Naive thymus-derived CD4-positive, alpha-beta T cell (primary cell): ENCODE results near the gene ELMO3. TPM values are rescaled to one million over a fixed set of nuclear protein-coding genes. Genes with fewer than 3 reads are reported as not detected.

Experiments used
- ATAC-seq: fragments of 150-1000 bp; cut with Tn5 transposase; 2 replicates; pipeline ENCODE4 v1.10.0; 2021; ENCODE audit warnings: mild to moderate bottlenecking, moderate library complexity
- CTCF ChIA-PET: fragments of 350-600 bp; sonication (Branson Sonifier 250); formaldehyde crosslinking; loops from one replicate; lab custom pipeline; 2021; ENCODE audit warnings: antibody characterized with exemption; lab: Charles Lee
- POLR2A ChIA-PET: fragments of 350-600 bp; sonication (Branson Sonifier 250); formaldehyde crosslinking; loops from one replicate; lab custom pipeline; 2021; ENCODE audit warnings: antibody characterized with exemption, inconsistent platforms; lab: Charles Lee
- DNase-seq, 9 donors: peaks; one replicate each; pipeline versions ENCODE4 v3.0.0 to v3.0.0-alpha.2; 2020 to 2022; ENCODE audit warnings: mixed read lengths in 1 of 9
- H3K27ac ChIP-seq: one replicate; pipeline ENCODE4 v1.7.0; 2013; ENCODE audit warnings: mild to moderate bottlenecking, low read depth, low read length, moderate library complexity
- H3K27me3 ChIP-seq, 2 donors: one replicate each; pipeline ENCODE4 v1.7.0; 2013; ENCODE audit warnings: low read length in 2 of 2, mild to moderate bottlenecking in 2 of 2, moderate library complexity in 2 of 2; ENCODE audit not compliant: control insufficient read depth in 2 of 2, insufficient read depth in 2 of 2
- H3K36me3 ChIP-seq, 3 experiments: 1 replicate in 2 of 3; 2 replicates in 1 of 3; pipeline ENCODE4 v1.7.0; 2013; ENCODE audit warnings: low read length in 3 of 3, mild to moderate bottlenecking in 3 of 3, moderate library complexity in 1 of 3; ENCODE audit not compliant: insufficient read depth in 3 of 3, control insufficient read depth in 2 of 3
- H3K4me1 ChIP-seq, 2 donors: one replicate each; pipeline ENCODE4 v1.7.0; 2013; ENCODE audit warnings: low read length in 2 of 2, mild to moderate bottlenecking in 2 of 2, moderate library complexity in 1 of 2; ENCODE audit not compliant: control insufficient read depth in 2 of 2, insufficient read depth in 2 of 2
- H3K4me3 ChIP-seq: 2 replicates; pipeline ENCODE4 v1.7.0; 2013; ENCODE audit warnings: mild to moderate bottlenecking, low read length
- H3K9me3 ChIP-seq, 3 experiments: 1 replicate in 2 of 3; 2 replicates in 1 of 3; pipeline ENCODE4 v1.7.0; 2013; ENCODE audit warnings: low read length in 3 of 3; ENCODE audit not compliant: control insufficient read depth in 2 of 3
- H3K27ac Mint-ChIP-seq, 9 donors: one replicate each; pipeline ENCODE4 v1.8.0; 2020 to 2022; ENCODE audit warnings: mixed read lengths in 9 of 9, mild to moderate bottlenecking in 8 of 9, moderate library complexity in 5 of 9, inconsistent platforms in 2 of 9
- H3K27me3 Mint-ChIP-seq, 5 donors: one replicate each; pipeline ENCODE4 v1.8.0; 2021 to 2022; ENCODE audit warnings: mixed read lengths in 5 of 5, mild to moderate bottlenecking in 1 of 5
- H3K36me3 Mint-ChIP-seq, 5 donors: one replicate each; pipeline ENCODE4 v1.8.0; 2020 to 2022; ENCODE audit warnings: mixed read lengths in 5 of 5, mild to moderate bottlenecking in 3 of 5, inconsistent platforms in 1 of 5
- H3K4me1 Mint-ChIP-seq, 7 donors: one replicate each; pipeline ENCODE4 v1.8.0; 2020 to 2022; ENCODE audit warnings: mixed read lengths in 7 of 7, mild to moderate bottlenecking in 3 of 7, inconsistent platforms in 1 of 7
- H3K4me3 Mint-ChIP-seq, 10 donors: one replicate each; pipeline ENCODE4 v1.8.0; 2020 to 2022; ENCODE audit warnings: mild to moderate bottlenecking in 10 of 10, mixed read lengths in 10 of 10, moderate library complexity in 6 of 10, inconsistent platforms in 2 of 10
- H3K9me3 Mint-ChIP-seq, 11 donors: one replicate each; pipeline ENCODE4 v1.8.0; 2020 to 2022; ENCODE audit warnings: mixed read lengths in 11 of 11, mild to moderate bottlenecking in 4 of 11, inconsistent platforms in 1 of 11, moderate library complexity in 1 of 11
- intact Hi-C, 2 donors: fragments of 100-400 bp; cut with micrococcal nuclease; formaldehyde crosslinking; loops; one replicate each; pipeline ENCODE4 v1.15.1; 2023
- polyA plus RNA-seq, 2 donors: library from polyadenylated mRNA; unstranded; fragments of 300-500 nt; fragmentation: Illumina TruSeq; gene quantifications; one replicate each; pipeline ENCODE4 v1.2.3, GENCODE V29; 2021
- total RNA-seq, 6 experiments: library from RNA in 5 of 6; stranded (reverse) in 5 of 6; gene quantifications; 1 replicate in 5 of 6; 2 replicates in 1 of 6; pipeline ENCODE4 v1.2.3 and lab custom pipeline; 2021 to 2026

Gene ELMO3
- total and polyA plus RNA-seq, 7 experiments from 2014 or later: 0.07 to 9.1 (median 5.6) TPM; not detected in 1

GRCh38 chr16:67200491-67200890 lies 1.6 kb downstream of the ELMO3 start:
- peaks cover 5 to 17% (median 10%) of the 10 kb centered on the region in 5 donors for H3K36me3 Mint-ChIP-seq
- H3K4me3 Mint-ChIP-seq: no peak overlapping the region
- Histone ChIP-seq H3K9me3 (no peaks in the 10 kb centered on the region), H3K4me3 (no peak overlapping the region), H3K27me3 (no peaks in the 10 kb centered on the region), H3K36me3 (peaks cover 0 to 80% (median 16%) of the 10 kb centered on the region in 3 experiments), H3K27ac (no peak overlapping the region), H3K4me1 (no peaks in the 10 kb centered on the region)
- H3K27ac Mint-ChIP-seq: no peak overlapping the region
- POLR2A ChIA-PET: no interaction called here
- H3K4me1 Mint-ChIP-seq: peaks cover 14 to 24% (median 15%) of the 10 kb centered on the region in 7 donors
- no peaks in the 10 kb centered on the region for H3K9me3 Mint-ChIP-seq
- DNase-seq: no peak
- ATAC-seq: no peak
- intact Hi-C loops: no loop called here
- CTCF ChIA-PET: no interaction called here
- H3K27me3 Mint-ChIP-seq: no peaks in the 10 kb centered on the region

GRCh38 chr16:67201411-67202345 lies 2.7 kb downstream of the ELMO3 start:
- peaks cover 2 to 12% (median 4%) of the 10 kb centered on the region in 7 donors for H3K4me1 Mint-ChIP-seq
- no peak overlapping the region for H3K4me3 ChIP-seq
- no peak overlapping the region for H3K27ac Mint-ChIP-seq
- no peaks in the 10 kb centered on the region for H3K4me1 ChIP-seq
- peaks cover 0 to 68% (median 13%) of the 10 kb centered on the region in 3 experiments for H3K36me3 ChIP-seq
- DNase-seq: no peak
- no peaks in the 10 kb centered on the region for H3K9me3 Mint-ChIP-seq
- ChIA-PET POLR2A (interaction anchor here (1.1 kb wide), 1 partner anchor 8 kb away, joined by 3 read pairs; no protein-coding TSS in a partner anchor), CTCF (no interaction called here)
- no peaks in the 10 kb centered on the region for H3K9me3 ChIP-seq
- peaks cover 0 to 7% (median 3%) of the 10 kb centered on the region in 5 donors for H3K36me3 Mint-ChIP-seq
- no peak overlapping the region for H3K27ac ChIP-seq
- H3K4me3 Mint-ChIP-seq: no peak overlapping the region
- H3K27me3 ChIP-seq: no peaks in the 10 kb centered on the region
- no peak for ATAC-seq
- no peaks in the 10 kb centered on the region for H3K27me3 Mint-ChIP-seq
- intact Hi-C loops: no loop called here

GRCh38 chr16:67202426-67202825 lies 3.5 kb downstream of the ELMO3 start:
- no peak for ATAC-seq
- Histone ChIP-seq H3K27me3 (no peaks in the 10 kb centered on the region), H3K36me3 (peaks cover 0 to 60% (median 5%) of the 10 kb centered on the region in 3 experiments), H3K4me1 (no peaks in the 10 kb centered on the region), H3K27ac (no peak overlapping the region), H3K4me3 (no peak overlapping the region), H3K9me3 (no peaks in the 10 kb centered on the region)
- Mint-ChIP-seq H3K9me3 (no peaks in the 10 kb centered on the region), H3K27ac (no peak overlapping the region), H3K27me3 (no peaks in the 10 kb centered on the region), H3K4me3 (no peak overlapping the region), H3K36me3 (peaks cover 0 to 3% (median 0%) of the 10 kb centered on the region in 5 donors), H3K4me1 (peaks cover 0 to 8% (median 0%) of the 10 kb centered on the region in 7 donors)
- intact Hi-C loops: no loop called here
- ChIA-PET CTCF (no interaction called here), POLR2A (interaction anchor here (1.1 kb wide), 1 partner anchor 9 kb away, joined by 3 read pairs; no protein-coding TSS in a partner anchor)
- no peak for DNase-seq

GRCh38 chr16:67202956-67203493 lies 4.1 kb downstream of the ELMO3 start:
- H3K4me1 ChIP-seq: no peaks in the 10 kb centered on the region
- ChIA-PET POLR2A (interaction anchor here (1.1 kb wide), 1 partner anchor 10 kb away, joined by 3 read pairs; no protein-coding TSS in a partner anchor), CTCF (no interaction called here)
- H3K36me3 Mint-ChIP-seq: peaks cover 0 to 3% (median 0%) of the 10 kb centered on the region in 5 donors
- H3K27me3 Mint-ChIP-seq: no peaks in the 10 kb centered on the region
- peaks cover 0 to 54% (median 3%) of the 10 kb centered on the region in 3 experiments for H3K36me3 ChIP-seq
- no peaks in the 10 kb centered on the region for H3K9me3 Mint-ChIP-seq
- H3K4me3 ChIP-seq: no peak overlapping the region
- no peak overlapping the region for H3K27ac ChIP-seq
- H3K27ac Mint-ChIP-seq: no peak overlapping the region
- H3K4me3 Mint-ChIP-seq: no peak overlapping the region
- H3K27me3 ChIP-seq: no peaks in the 10 kb centered on the region
- ATAC-seq (no peak), DNase-seq (no peak)
- no peaks in the 10 kb centered on the region for H3K9me3 ChIP-seq
- peaks cover 0 to 5% (median 0%) of the 10 kb centered on the region in 7 donors for H3K4me1 Mint-ChIP-seq
- intact Hi-C loops: no loop called here

- Mint-ChIP-seq H3K4me1 (peaks cover 0 to 5% (median 0%) of the 10 kb centered on the region in 7 donors), H3K27ac (no peak overlapping the region), H3K9me3 (peaks cover 0 to 1% (median 0%) of the 10 kb centered on the region in 11 donors), H3K36me3 (peaks cover 0 to 3% (median 0%) of the 10 kb centered on the region in 5 donors), H3K27me3 (no peaks in the 10 kb centered on the region), H3K4me3 (no peak overlapping the region)
- Histone ChIP-seq H3K9me3 (no peaks in the 10 kb centered on the region), H3K36me3 (peaks cover 0 to 45% (median 3%) of the 10 kb centered on the region in 3 experiments), H3K4me1 (no peaks in the 10 kb centered on the region), H3K27me3 (no peaks in the 10 kb centered on the region), H3K4me3 (no peak overlapping the region), H3K27ac (no peak overlapping the region)
- no peak for ATAC-seq
- intact Hi-C loops: no loop called here
- ChIA-PET POLR2A (interaction anchor here (1.5 kb wide), 1 partner anchor 10 kb away, joined by 3 read pairs; no protein-coding TSS in a partner anchor), CTCF (no interaction called here)
- no peak for DNase-seq
Observed at GRCh38 chr16:67204076-67204475, 5.1 kb downstream of the ELMO3 start.

- POLR2A ChIA-PET: no interaction called here
- H3K36me3 Mint-ChIP-seq: no peaks in the 10 kb centered on the region
- H3K27ac Mint-ChIP-seq: peak overlapping the region in 3 of 9 donors; percentile 10 to 40 (median 34)
Observed at GRCh38 chr16:67206129-67206837, 7.4 kb downstream of the ELMO3 start.

More at GRCh38 chr16:67206129-67206837, 7.4 kb downstream of the ELMO3 start:
- Histone ChIP-seq H3K27ac (no peak overlapping the region), H3K4me1 (no peaks in the 10 kb centered on the region), H3K36me3 (peaks cover 0 to 35% (median 3%) of the 10 kb centered on the region in 3 experiments), H3K9me3 (no peaks in the 10 kb centered on the region), H3K4me3 (no peak overlapping the region), H3K27me3 (no peaks in the 10 kb centered on the region)
- no peak for ATAC-seq
- Mint-ChIP-seq H3K4me3 (no peak overlapping the region), H3K9me3 (peaks cover 0 to 1% (median 0%) of the 10 kb centered on the region in 11 donors), H3K4me1 (peaks cover 0 to 3% (median 0%) of the 10 kb centered on the region in 7 donors), H3K27me3 (no peaks in the 10 kb centered on the region)
- CTCF ChIA-PET: no interaction called here
- intact Hi-C loops: no loop called here
- DNase-seq: no peak
